DND-41 (cell line): ENCODE data around the gene NIPAL3.

Experiments
- EZH2 ChIP-seq: IDR thresholded peaks from 3 replicates; pipeline ENCODE4 v1.6.1; 2012; ENCODE audit warnings: borderline replicate concordance, low read depth, mild to moderate bottlenecking, moderate library complexity, low read length, inconsistent platforms; ENCODE audit not compliant: severe bottlenecking
- TF ChIP-seq, protein P1 (sequence below): IDR thresholded peaks from 2 replicates; pipeline ENCODE4 v1.5.1; 2012; ENCODE audit warnings: borderline replicate concordance, low read length, moderate library complexity, mild to moderate bottlenecking; ENCODE audit not compliant: poor library complexity, severe bottlenecking; ENCODE audit errors: extremely low read depth

DNA sequence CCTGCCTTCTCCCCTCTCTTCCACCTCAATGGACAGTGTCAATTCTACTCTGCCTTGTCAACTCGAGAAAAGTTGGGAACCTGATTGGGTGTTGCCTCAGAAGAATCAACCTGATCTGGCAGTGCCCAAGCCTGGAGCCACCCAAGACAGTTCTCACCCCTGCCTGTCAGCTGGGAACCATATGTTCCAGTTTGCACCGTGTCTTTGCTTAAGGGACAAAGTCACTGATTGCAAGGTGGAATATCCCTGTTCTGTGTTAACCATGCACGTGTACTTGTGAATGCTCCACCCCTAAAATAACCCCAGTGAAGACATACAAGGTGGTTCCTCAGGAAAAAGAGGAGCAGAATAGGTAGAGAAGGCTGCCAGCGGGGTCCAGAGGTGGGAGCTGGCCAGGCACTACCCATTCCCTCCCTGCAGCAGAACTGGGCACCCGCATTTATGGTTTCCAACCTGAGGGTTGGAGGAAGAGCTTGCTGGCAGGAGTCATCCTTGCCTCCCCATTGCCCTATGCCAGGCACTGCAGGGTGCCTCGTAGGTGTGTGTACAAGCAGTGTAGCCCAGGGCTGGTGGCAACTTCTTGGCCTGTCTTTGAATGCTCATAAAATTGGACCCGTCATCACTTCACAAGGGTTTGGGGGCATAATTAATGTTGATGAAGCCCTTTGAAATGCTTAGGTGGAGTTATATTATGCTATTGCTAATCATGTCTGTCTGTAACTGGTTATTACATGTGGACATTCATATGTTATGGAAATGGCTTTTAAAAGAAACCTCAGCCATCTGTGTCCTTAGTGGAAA is 11.3 kb downstream of the NIPAL3 start:
- TF ChIP-seq, protein P1, sequence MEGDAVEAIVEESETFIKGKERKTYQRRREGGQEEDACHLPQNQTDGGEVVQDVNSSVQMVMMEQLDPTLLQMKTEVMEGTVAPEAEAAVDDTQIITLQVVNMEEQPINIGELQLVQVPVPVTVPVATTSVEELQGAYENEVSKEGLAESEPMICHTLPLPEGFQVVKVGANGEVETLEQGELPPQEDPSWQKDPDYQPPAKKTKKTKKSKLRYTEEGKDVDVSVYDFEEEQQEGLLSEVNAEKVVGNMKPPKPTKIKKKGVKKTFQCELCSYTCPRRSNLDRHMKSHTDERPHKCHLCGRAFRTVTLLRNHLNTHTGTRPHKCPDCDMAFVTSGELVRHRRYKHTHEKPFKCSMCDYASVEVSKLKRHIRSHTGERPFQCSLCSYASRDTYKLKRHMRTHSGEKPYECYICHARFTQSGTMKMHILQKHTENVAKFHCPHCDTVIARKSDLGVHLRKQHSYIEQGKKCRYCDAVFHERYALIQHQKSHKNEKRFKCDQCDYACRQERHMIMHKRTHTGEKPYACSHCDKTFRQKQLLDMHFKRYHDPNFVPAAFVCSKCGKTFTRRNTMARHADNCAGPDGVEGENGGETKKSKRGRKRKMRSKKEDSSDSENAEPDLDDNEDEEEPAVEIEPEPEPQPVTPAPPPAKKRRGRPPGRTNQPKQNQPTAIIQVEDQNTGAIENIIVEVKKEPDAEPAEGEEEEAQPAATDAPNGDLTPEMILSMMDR, result no peak
- TF ChIP-seq EZH2, result no peak
